RWPE2 (cell line): ENCODE measurements around the gene FAM184B.

Experiments
- ATAC-seq: fragments of 200-7000 bp; cut with Tn5 transposase; 3 replicates; pipeline ENCODE4 v1.9.1; 2021; ENCODE audit warnings: low read depth
- DNase-seq: peaks from one replicate; pipeline ENCODE4 v3.0.0-alpha.2; 2020; ENCODE audit warnings: low spot score
- H3K27ac ChIP-seq: fragments of 450-650 bp; 2 replicates; pipeline ENCODE4 v1.5.1; 2017; ENCODE audit warnings: mild to moderate bottlenecking; ENCODE audit not compliant: poor library complexity, severe bottlenecking
- H3K27me3 ChIP-seq: fragments of 250-450 bp; sonication (Bioruptor Pico); 2 replicates; pipeline ENCODE4 v1.5.1; 2021; ENCODE audit warnings: mild to moderate bottlenecking, moderate library complexity; ENCODE audit not compliant: insufficient read depth, poor library complexity, severe bottlenecking
- H3K36me3 ChIP-seq: fragments of 250-450 bp; sonication (Bioruptor Pico); 2 replicates; pipeline ENCODE4 v1.5.1; 2020; ENCODE audit warnings: low read depth, mild to moderate bottlenecking, moderate library complexity
- H3K4me1 ChIP-seq: fragments of 250-450 bp; sonication (Bioruptor Pico); 2 replicates; pipeline ENCODE4 v1.5.1; 2021; ENCODE audit warnings: mild to moderate bottlenecking, moderate library complexity; ENCODE audit not compliant: insufficient read depth, poor library complexity, severe bottlenecking
- H3K4me3 ChIP-seq: fragments of 250-450 bp; sonication (Bioruptor Pico); 2 replicates; pipeline ENCODE4 v1.5.1; 2021; ENCODE audit warnings: mild to moderate bottlenecking, moderate library complexity; ENCODE audit not compliant: severe bottlenecking
- H3K9me3 ChIP-seq: fragments of 250-450 bp; sonication (Bioruptor Pico); 2 replicates; pipeline ENCODE4 v1.5.1; 2021; ENCODE audit warnings: mild to moderate bottlenecking, moderate library complexity; ENCODE audit not compliant: severe bottlenecking
- TF ChIP-seq, protein P1 (sequence below): fragments of 450-650 bp; IDR thresholded peaks from one replicate; pipeline ENCODE4 v1.5.1; 2017; ENCODE audit warnings: mild to moderate bottlenecking, moderate library complexity; ENCODE audit not compliant: poor library complexity, severe bottlenecking

Gene FAM184B

GRCh38 chr4:17682222-17682566 lies 99.2 kb downstream of the FAM184B start:
- no peaks in the 10 kb centered on the region for H3K27me3 ChIP-seq
- ATAC-seq (no peak), DNase-seq (no peak)
- H3K4me3 ChIP-seq = no peak overlapping the region
- H3K4me1 ChIP-seq = no peaks in the 10 kb centered on the region
- H3K9me3 ChIP-seq = no peaks in the 10 kb centered on the region
- H3K36me3 ChIP-seq = no peaks in the 10 kb centered on the region
- H3K27ac ChIP-seq = no peak overlapping the region
- TF ChIP-seq, protein P1, sequence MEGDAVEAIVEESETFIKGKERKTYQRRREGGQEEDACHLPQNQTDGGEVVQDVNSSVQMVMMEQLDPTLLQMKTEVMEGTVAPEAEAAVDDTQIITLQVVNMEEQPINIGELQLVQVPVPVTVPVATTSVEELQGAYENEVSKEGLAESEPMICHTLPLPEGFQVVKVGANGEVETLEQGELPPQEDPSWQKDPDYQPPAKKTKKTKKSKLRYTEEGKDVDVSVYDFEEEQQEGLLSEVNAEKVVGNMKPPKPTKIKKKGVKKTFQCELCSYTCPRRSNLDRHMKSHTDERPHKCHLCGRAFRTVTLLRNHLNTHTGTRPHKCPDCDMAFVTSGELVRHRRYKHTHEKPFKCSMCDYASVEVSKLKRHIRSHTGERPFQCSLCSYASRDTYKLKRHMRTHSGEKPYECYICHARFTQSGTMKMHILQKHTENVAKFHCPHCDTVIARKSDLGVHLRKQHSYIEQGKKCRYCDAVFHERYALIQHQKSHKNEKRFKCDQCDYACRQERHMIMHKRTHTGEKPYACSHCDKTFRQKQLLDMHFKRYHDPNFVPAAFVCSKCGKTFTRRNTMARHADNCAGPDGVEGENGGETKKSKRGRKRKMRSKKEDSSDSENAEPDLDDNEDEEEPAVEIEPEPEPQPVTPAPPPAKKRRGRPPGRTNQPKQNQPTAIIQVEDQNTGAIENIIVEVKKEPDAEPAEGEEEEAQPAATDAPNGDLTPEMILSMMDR = no peak

DNA sequence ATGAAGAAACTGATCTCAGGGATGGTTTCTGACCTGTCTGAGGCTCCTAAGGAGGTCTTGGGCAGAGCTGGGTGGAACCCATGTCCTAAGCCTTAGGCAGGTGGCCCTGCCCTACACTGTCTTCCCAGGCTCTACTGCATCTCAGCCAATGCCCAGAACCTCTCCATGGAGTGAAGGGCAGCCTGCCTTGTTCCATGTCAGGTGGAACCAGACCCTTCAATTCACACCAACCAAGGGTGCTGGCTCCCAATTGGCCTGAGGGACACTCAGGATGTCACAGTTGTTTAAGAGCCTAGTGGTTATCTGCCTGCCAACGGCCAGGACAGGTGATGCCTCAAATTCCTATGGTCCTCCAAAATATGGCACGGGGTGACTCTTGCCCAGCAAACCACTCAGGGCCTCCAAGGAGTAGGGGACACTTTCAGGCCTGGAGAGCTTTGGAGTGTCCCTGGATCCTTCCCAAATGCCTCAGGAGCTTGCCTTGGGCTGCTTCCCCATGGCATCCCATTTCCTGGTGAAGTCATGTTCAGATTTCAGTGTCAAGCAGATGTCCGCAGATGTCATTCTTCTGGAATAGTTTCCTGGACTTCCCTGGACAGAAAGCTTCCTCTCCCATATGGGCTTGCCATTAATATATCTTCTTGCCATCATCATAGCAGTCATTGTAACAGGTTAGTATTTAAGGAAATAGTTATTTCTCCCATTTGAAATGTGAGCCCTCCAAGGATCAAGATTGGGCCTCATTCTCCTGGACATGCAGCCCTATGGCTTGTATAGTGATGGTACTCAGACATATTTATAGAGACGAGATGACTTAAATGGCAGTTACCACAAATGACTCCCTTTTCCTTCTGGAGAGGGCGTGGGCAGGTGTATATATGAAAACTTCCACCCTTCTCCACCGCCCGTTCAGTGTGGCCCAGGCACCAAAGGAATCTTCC lies 99.9 kb downstream of the FAM184B start:
- DNase-seq (no peak), ATAC-seq (no peak)
- no peaks in the 10 kb centered on the region for H3K27me3 ChIP-seq
- no peak overlapping the region for H3K27ac ChIP-seq
- H3K4me3 ChIP-seq = no peak overlapping the region
- no peaks in the 10 kb centered on the region for H3K4me1 ChIP-seq
- no peaks in the 10 kb centered on the region for H3K36me3 ChIP-seq
- no peaks in the 10 kb centered on the region for H3K9me3 ChIP-seq
- TF ChIP-seq, protein P1 = no peak

- Histone ChIP-seq H3K36me3 (no peaks in the 10 kb centered on the region), H3K27ac (no peak overlapping the region), H3K4me3 (no peak overlapping the region), H3K4me1 (no peaks in the 10 kb centered on the region), H3K9me3 (no peaks in the 10 kb centered on the region), H3K27me3 (no peaks in the 10 kb centered on the region)
- no peak for DNase-seq
- TF ChIP-seq, protein P1 = no peak
- ATAC-seq = no peak
These were observed 100.7 kb downstream of the FAM184B start for GRCh38 chr4:17680559-17681280.

DNA sequence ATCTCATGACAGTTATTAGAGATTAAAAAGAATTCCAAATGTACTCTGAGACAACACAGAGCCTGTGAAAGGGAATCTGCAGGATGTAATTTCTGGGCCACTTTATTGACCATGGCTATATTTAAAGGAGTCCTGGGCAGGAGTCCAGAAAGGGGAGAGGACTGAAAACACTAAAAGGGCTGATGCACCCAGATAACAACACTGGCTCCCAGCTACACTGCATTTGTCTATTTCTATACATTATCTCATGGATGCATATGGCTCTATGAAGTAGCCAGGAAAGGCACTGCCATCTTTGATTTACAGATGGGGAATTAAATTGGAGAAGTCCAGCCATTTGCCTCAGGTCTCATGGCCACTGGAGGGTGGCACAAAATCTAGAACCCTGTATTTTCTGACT lies 111.0 kb downstream of the FAM184B start:
- Histone ChIP-seq H3K9me3 (no peaks in the 10 kb centered on the region), H3K4me1 (no peaks in the 10 kb centered on the region), H3K4me3 (no peak overlapping the region), H3K36me3 (no peaks in the 10 kb centered on the region), H3K27ac (no peak overlapping the region), H3K27me3 (peaks cover 4% of the 10 kb centered on the region)
- ATAC-seq (no peak), DNase-seq (no peak)
- TF ChIP-seq, protein P1 = no peak
